ENCODE results near the gene ELF1.

- TF ChIP-seq CTCF (conservative IDR thresholded peaks at IDR 0.05; ENCODE audit: low read length) (peak; percentile 41; the same call in 1 of the 2 replicates), EZH2phosphoT487 (IDR thresholded peaks at IDR 0.05; ENCODE audit: borderline replicate concordance) (no peak)
Measured at GRCh38 chr13:41060082-41060723, 41.1 kb upstream of the ELF1 start.
